Small intestine (tissue), 7 donors: ENCODE results near the gene DDX27. TPM values are rescaled to one million over a fixed set of nuclear protein-coding genes. Genes with fewer than 3 reads are reported as not detected.

Experiments
- DNase-seq, 2 donors: peaks; one replicate each; pipeline versions ENCODE4 v3.0.0 to v3.0.0-alpha.2; 2013
- FAIRE-seq: peaks from 2 replicates; lab custom pipeline; 2012; peaks lifted over from hg19 to GRCh38; lab: Jason Lieb, UNC
- H3K27ac ChIP-seq, 3 donors: one replicate each; pipeline ENCODE4 v1.5.1; 2013; ENCODE audit warnings: low read length in 2 of 3, mild to moderate bottlenecking in 2 of 3, control low read depth in 1 of 3, inconsistent platforms in 1 of 3, low read depth in 1 of 3, moderate library complexity in 1 of 3
- H3K27me3 ChIP-seq, 3 donors: one replicate each; pipeline ENCODE4 v1.6.1; 2013; ENCODE audit warnings: low read length in 3 of 3, inconsistent platforms in 1 of 3; ENCODE audit not compliant: control insufficient read depth in 3 of 3, insufficient read depth in 3 of 3
- H3K36me3 ChIP-seq, 3 donors: one replicate each; pipeline ENCODE4 v1.6.1; 2013; ENCODE audit warnings: low read length in 3 of 3, inconsistent platforms in 1 of 3, low read depth in 1 of 3, mild to moderate bottlenecking in 1 of 3, moderate library complexity in 1 of 3; ENCODE audit not compliant: control insufficient read depth in 3 of 3, insufficient read depth in 2 of 3
- H3K4me1 ChIP-seq, 3 donors: one replicate each; pipeline ENCODE4 v1.6.1; 2013; ENCODE audit warnings: low read length in 2 of 3, inconsistent platforms in 1 of 3, low read depth in 1 of 3, mild to moderate bottlenecking in 1 of 3, moderate library complexity in 1 of 3; ENCODE audit not compliant: control insufficient read depth in 3 of 3, insufficient read depth in 2 of 3
- H3K4me3 ChIP-seq, 3 donors: one replicate each; pipeline ENCODE4 v1.5.1; 2013; ENCODE audit warnings: low read length in 3 of 3, control low read depth in 1 of 3, inconsistent platforms in 1 of 3, low read depth in 1 of 3, mild to moderate bottlenecking in 1 of 3, moderate library complexity in 1 of 3
- H3K9me3 ChIP-seq, 2 donors: one replicate each; pipeline ENCODE4 v1.6.1; 2013; ENCODE audit warnings: low read depth in 1 of 2, low read length in 1 of 2; ENCODE audit not compliant: control insufficient read depth in 2 of 2, insufficient read depth in 1 of 2
- WGBS, 3 donors: extraction: QIAGEN DNeasy Blood & Tissue Kit; methylation state at CpG; one replicate each; pipeline ENCODE4 v1.1.7; 2013; 5-methylcytosine and 5-hydroxymethylcytosine counted together
- polyA plus RNA-seq, 4 donors: library from polyadenylated mRNA; stranded (reverse) in 3 of 4; unstranded in 1 of 4; fragments of 200-250 nt in 3 of 4; fragments of 120-200 nt in 1 of 4; gene quantifications; one replicate each; pipeline versions ENCODE4 v1.2.1 to v1.2.3, GENCODE V29; 2013
- donor health status: healthy with polysubstance abuse.
- donor health status: control.
- donor health status: control.
- donor health status: Bipolar disorder and iron deficiency.
- donor health status: healthy.

DDX27 gene
- polyA plus RNA-seq, 4 donors, result 32.0 to 48.9 (median 34.9) TPM

DNA sequence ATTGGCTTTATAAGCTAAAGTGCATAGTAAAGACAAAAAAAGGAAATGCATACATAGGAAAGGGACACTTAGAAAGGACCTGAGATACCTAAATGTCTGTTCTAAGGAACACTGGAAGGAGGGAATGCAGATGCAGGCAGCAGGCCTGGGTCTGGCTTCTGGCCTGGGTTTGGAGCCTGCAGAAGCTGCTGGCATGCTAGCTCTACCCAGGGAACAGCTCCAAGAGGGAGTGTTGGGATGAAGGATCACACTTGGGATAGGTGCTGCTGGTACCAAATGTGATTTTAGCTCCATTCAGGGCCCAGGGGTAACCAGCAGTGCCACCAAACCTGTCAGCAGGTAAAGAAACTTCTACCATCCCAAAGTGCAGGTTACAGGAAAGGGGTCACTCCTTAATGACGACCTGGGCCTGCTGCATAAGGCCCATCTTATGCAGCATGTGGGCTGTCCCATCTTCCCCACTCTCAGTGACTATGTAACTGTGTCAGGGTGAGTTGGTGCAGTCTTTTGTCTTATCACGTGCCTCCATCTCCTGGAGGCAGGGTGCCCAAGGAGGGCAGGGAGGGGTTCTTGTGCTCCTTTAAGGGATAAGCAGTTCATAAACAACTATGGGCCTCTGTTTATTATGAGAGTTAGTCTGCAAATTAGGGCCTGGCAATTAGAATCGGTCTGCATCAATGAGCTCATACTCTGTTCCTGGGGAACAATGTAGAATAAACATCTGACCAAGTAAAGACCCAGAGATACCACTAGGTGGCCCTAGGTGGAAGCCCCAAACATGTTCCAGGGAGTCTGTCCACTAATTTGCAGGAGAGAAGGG is 26.9 kb downstream of the DDX27 start:
- 43 to 52% (median 44%) methylated on average over 3 of the region's 3 CpGs for WGBS, 3 donors
- Histone ChIP-seq H3K27me3 (no peaks in the 10 kb centered on the region), H3K4me3 (no peak overlapping the region), H3K36me3 (peaks cover 30 to 77% (median 41%) of the 10 kb centered on the region in 3 donors), H3K27ac (no peak overlapping the region), H3K9me3 (no peaks in the 10 kb centered on the region), H3K4me1 (no peaks in the 10 kb centered on the region)
- FAIRE-seq (no peak), DNase-seq (peak; percentile 46 to 56)

DNA sequence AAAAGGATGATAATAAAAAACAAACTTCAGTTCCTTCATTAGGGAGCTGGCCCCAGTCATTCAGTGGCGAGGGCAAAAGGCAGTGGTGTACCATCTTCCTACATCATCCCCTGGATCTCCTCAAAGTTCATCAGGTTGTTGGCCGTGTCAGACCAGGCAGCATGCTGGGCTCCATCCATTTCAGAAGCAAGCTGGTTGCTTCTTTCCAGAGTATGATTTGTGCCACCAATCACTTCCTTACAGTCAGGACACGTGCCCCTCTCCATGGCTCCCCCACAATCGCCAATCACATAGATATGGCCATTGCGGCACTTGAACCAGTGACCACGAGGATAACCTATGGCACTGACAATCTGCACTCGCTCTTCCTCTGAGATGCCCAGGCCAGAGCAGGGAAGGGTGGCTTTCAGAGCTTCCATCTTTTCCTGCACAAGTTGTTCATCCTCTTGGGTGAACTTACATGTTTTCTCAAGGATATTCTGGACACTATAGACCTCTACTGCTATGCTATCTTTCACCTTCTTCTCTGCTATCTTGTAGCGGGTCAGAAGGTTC is 28.0 kb downstream of the DDX27 start:
- Histone ChIP-seq H3K9me3 (no peaks in the 10 kb centered on the region), H3K27ac (no peak overlapping the region), H3K4me1 (no peaks in the 10 kb centered on the region), H3K4me3 (no peak overlapping the region), H3K27me3 (no peaks in the 10 kb centered on the region), H3K36me3 (peaks cover 25 to 77% (median 37%) of the 10 kb centered on the region in 3 donors)
- DNase-seq, result no peak
- WGBS, 3 donors, result 87 to 91% (median 90%) methylated on average over 8 of the region's 8 CpGs
- no peak for FAIRE-seq

DNA sequence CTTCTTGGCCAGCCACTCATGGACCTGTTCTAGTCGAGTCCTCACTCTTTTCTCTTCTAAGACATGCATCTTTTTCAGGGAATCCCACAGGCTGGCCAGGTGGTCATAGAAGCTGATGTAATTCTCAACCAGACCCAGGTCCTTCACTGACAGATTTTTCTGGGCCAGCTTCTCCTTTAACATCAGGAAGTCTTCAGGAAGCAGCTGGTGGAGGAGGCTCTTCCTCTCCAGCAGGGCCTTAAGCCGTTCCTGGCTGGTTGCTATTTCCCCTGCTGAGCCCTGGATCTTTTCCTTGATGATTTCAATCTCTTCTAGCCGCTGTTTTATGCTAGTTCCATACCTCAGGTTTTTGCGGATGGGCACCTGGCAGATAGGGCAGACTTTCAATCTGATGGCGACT is 28.6 kb downstream of the DDX27 start:
- no peak overlapping the region for H3K27ac ChIP-seq
- H3K9me3 ChIP-seq, result no peaks in the 10 kb centered on the region
- FAIRE-seq, result no peak
- peaks cover 27 to 76% (median 40%) of the 10 kb centered on the region in 3 donors for H3K36me3 ChIP-seq
- DNase-seq, result no peak
- WGBS, 3 donors, result 62 to 81% (median 79%) methylated on average over 5 of the region's 5 CpGs
- no peak overlapping the region for H3K4me3 ChIP-seq
- no peaks in the 10 kb centered on the region for H3K27me3 ChIP-seq
- no peaks in the 10 kb centered on the region for H3K4me1 ChIP-seq

DNA sequence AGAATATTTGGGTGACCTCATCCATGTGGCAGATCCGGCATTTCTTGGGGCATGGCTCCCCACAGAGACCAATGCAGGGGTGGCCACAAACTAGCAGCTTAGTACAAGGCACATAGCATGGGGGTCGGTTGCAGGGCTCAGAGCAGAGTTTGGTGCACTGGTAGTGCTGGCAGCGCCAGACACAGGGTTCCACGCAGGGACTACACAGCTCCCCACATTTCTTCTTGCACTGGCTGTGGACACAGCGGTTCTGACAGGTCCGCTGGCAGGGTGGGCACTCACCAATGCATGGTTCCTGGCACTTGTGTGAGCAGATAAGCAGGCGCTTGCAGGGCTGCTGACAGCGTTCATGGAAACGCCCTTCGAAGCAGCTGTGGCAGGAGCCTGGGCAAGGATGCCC is 29.1 kb downstream of the DDX27 start:
- Histone ChIP-seq H3K4me3 (no peak overlapping the region), H3K9me3 (no peaks in the 10 kb centered on the region), H3K27me3 (no peaks in the 10 kb centered on the region), H3K4me1 (no peaks in the 10 kb centered on the region), H3K36me3 (peaks cover 29 to 71% (median 44%) of the 10 kb centered on the region in 3 donors), H3K27ac (no peak overlapping the region)
- DNase-seq, result no peak
- FAIRE-seq, result no peak
- 89 to 90% (median 90%) methylated on average over 10 of the region's 10 CpGs for WGBS, 3 donors

DNA sequence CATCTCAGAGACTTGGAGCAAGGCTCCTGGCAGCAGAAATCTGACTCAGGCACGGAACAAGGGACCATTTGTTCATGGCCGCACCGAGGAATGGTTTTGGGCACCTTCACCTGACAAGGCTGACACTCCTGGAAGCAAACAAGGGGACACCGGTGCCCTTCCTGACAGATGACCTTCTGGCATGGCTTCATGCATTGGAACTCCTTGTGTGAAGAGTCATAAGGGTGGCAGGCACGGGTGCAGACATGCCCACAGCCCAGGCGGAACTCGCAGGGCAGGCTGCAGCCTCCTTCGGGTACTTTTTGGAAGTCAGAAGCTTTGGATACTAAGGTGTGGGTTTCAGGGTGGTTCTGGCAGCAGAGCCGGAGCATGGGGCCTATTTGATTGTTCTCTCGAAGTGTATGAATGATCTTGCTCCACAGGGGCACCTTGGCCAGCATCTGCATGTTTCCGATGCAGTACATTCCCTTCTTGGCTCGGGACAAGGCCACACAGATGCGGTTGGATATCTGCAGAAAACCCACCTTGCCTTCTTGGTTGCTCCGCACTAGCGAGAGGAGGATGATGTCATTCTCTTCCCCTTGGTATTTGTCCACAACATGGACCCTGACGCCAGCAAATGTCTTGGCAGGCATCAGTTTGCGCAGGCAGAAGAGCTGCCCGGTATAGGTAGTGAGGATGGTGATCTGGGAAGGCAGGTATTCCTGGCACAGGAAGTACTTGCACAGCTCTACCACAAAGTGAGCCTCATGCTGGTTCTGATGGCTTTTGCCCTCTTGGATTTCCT is 29.9 kb downstream of the DDX27 start:
- no peak for FAIRE-seq
- peaks cover 26 to 74% (median 44%) of the 10 kb centered on the region in 3 donors for H3K36me3 ChIP-seq

DNA sequence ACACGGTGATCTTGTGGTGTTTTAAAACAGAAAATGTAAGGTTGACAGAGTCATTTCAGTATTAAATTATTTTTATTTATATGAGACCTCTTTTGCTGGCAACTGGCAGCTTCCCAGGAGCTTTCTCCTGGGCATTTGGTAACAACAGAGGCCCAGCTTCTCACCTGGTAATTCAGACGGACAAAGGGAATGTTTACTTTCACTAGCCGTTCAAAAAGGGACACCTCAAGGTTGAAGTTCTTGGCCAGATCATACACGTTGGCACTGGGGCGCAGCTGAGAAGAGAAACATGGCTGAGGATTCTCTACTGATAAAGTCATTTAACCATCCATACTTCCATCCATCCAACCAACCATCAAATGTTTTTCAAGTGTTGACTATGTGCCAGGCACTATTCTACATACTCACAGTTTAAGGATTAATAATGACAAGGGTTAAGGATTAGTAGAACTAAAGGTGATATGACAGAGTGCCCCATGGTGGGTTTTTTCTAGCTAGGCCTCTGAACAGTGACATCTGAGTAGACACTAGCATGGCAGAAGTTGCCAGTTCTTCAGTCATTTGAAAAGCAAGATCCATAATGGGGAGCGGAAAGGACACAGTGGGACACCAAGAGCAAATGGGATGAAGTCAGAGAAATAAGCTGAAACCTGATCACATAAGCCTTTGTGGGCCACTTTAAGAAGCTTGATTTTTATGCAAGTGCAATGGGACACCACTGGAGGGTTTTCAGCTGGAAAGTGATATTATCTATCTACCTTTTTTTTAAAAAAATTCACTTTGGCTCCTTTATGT is 33.5 kb downstream of the DDX27 start:
- no peak for DNase-seq
- Histone ChIP-seq H3K27me3 (no peaks in the 10 kb centered on the region), H3K9me3 (no peaks in the 10 kb centered on the region), H3K4me3 (no peak overlapping the region), H3K27ac (no peak overlapping the region), H3K36me3 (peaks cover 45 to 71% (median 46%) of the 10 kb centered on the region in 3 donors), H3K4me1 (no peaks in the 10 kb centered on the region)
- FAIRE-seq, result no peak
- 76 to 83% (median 78%) methylated on average over 6 of the region's 6 CpGs for WGBS, 3 donors

More for the DNA sequence above, 29.9 kb downstream of the DDX27 start:
- Histone ChIP-seq H3K4me3 (no peak overlapping the region), H3K4me1 (no peaks in the 10 kb centered on the region), H3K27me3 (no peaks in the 10 kb centered on the region), H3K9me3 (no peaks in the 10 kb centered on the region), H3K27ac (no peak overlapping the region)
- 89 to 93% (median 90%) methylated on average over 18 of the region's 18 CpGs for WGBS, 3 donors
- DNase-seq, result no peak

DNA sequence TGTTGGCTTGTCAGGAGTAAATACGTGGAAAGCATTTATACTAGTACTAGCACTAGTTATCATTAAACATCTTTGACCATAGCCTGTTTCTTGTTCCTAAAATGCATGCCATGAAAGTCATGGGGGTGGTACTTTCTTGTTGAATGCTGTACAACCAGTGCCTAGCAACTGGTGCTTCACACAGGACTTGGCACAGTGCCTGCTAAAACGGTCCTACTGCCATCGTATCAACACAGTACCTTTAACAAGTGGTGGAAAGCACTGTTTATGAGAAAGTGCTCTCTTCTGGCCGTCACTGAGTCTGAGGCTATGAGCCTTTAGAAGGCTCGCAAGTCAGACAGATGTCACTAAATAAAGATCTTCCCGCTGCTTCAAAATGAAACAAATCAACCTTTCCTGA is 37.0 kb downstream of the DDX27 start:
- no peak for FAIRE-seq
- no peak overlapping the region for H3K4me3 ChIP-seq
- H3K36me3 ChIP-seq, result peaks cover 29 to 71% (median 40%) of the 10 kb centered on the region in 3 donors
- no peak for DNase-seq
- 79 to 84% (median 83%) methylated on average over 6 of the region's 6 CpGs for WGBS, 3 donors
- H3K27ac ChIP-seq, result no peak overlapping the region
- H3K27me3 ChIP-seq, result no peaks in the 10 kb centered on the region
- H3K4me1 ChIP-seq, result no peaks in the 10 kb centered on the region
- no peaks in the 10 kb centered on the region for H3K9me3 ChIP-seq

DNA sequence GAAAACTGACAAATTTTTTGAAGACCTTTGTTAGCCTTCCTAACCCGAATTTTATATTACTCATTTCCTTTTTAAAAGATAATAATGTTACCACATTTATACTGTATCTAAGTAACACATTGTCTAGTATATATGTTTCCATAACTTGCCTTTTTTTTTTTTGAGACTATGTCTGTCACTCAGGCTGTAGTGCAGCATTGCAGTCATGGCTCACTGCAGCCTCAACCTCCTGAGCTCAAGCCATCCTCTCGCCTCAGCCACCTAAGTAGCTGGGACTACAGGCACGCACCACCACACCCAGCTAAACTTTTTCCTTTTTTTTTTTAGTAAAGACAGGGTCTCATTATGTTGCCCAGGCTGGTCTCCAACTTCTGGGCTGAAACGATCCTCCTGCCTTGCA is 40.1 kb downstream of the DDX27 start:
- Histone ChIP-seq H3K4me1 (no peaks in the 10 kb centered on the region), H3K27me3 (no peaks in the 10 kb centered on the region), H3K27ac (no peak overlapping the region), H3K36me3 (peaks cover 22 to 64% (median 47%) of the 10 kb centered on the region in 3 donors), H3K4me3 (no peak overlapping the region), H3K9me3 (no peaks in the 10 kb centered on the region)
- no peak for DNase-seq
- 60 to 86% (median 73%) methylated on average over 4 of the region's 4 CpGs for WGBS, 3 donors
- FAIRE-seq, result no peak
